NOMO-1 treated with dmso at 0.1 percent for 144 hours (cell line): ENCODE measurements around the gene BICC1.

Experiments used
- DNase-seq: peaks from one replicate; lab custom pipeline; 2025; ENCODE audit not compliant: unreplicated experiment; lab: John Stamatoyannopoulos, UW

The BICC1 gene

GRCh38 chr10:58817201-58817846, 304.7 kb downstream of the BICC1 start:
- DNase-seq, result no peak

- DNase-seq, result no peak
These were observed 306.2 kb downstream of the BICC1 start for GRCh38 chr10:58818900-58819299.

DNA sequence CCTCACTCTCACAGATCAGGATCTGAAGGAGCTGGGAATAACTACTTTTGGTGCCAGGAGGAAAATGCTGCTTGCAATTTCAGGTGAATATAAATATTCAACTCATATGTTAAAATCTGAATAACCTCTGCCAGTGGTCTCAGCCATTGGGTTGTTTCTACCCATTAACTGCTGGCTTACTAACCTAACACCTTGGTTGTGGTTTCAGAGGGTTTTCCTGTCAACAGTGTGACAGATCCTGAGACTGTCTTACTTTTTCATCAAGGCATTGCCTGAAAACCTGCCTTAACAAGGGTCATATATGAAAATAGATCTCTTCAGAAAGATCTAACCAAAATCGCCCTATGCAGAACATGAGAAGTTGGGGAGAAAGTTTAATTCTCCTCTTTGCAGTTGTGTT, 307.7 kb downstream of the BICC1 start:
- DNase-seq, result no peak

DNA sequence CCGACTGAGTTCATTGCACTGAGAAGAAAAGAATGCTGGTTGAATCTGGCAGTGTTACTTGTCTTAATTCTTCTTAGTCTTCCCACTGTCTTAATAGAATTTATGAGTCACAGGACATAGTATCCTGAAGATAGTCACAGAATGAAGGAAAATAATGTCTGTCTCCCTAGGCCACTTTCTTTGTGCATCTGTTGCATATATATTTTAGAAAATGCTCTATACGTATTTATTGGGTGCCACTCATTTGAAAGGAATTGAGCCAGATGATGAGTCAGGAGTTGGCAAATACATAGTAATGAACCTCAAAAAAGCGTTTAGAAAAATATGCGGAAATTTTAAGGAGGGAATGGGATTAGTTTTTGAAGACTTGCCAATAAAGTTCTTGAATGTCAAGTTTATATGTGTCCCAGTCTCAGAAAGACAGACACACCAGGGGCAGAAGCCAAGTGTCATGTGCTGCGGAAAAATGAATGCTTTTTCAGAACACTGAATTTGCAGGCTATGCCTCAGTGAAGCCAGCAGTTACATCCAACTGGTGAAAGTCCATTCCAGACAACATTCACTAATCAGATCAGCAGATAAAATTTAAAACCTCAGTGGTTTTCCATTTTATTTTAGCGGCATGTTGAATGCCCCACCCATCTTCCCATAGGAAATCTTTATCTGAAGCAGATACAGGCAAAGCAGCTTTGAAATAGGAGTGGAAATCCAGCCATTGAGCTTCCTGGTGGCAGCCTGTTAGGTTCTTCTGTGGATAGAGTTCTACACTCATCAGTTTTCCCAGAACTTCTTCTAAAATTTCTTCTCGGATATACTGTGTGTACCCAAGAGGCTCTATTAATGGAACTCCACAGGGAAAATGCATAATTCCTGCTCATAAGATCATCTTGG, 308.4 kb downstream of the BICC1 start:
- no peak for DNase-seq

DNA sequence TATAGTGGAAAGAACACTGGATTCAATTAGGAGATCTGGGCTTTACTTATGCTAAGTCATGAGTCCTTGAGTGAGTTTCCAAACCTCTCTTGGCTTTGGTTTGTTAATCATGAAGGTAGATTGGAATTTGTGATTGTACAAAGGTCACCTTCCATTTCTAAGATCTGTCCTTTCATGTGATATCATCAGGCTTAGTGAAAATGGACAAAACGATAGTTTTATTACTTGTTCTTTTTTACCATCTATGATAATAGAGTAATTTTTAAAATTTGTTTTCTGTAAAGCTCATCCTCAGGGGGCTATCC, 309.0 kb downstream of the BICC1 start:
- no peak for DNase-seq

GRCh38 chr10:58823983-58824382, 311.3 kb downstream of the BICC1 start:
- DNase-seq, result no peak

GRCh38 chr10:58824396-58824795, 311.7 kb downstream of the BICC1 start:
- no peak for DNase-seq

DNA sequence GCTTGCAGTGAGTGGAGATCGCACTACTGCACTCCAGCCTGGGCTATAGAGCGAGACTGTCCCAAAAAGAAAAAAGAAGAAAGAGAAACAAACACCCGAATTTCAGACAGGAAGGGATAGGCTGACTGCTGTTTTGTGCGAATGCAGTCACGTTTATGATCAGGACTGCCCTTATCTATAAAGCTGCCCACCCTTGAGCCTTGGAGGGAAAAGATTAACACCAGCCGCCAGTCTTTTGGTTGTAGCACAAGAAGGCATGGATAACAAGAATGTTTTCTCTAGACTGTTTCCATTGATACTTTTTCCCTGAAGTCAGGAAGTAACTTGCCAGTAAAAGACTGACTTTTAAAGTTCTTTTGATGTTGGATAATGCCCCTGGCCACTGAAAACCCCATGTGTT, 314.0 kb downstream of the BICC1 start:
- no peak for DNase-seq

GRCh38 chr10:58827381-58827780, 314.7 kb downstream of the BICC1 start:
- no peak for DNase-seq

- DNase-seq, result no peak
These were observed 317.2 kb downstream of the BICC1 start for GRCh38 chr10:58829839-58830238.

- DNase-seq, result no peak
These were observed 318.0 kb downstream of the BICC1 start for GRCh38 chr10:58830697-58831096.

DNA sequence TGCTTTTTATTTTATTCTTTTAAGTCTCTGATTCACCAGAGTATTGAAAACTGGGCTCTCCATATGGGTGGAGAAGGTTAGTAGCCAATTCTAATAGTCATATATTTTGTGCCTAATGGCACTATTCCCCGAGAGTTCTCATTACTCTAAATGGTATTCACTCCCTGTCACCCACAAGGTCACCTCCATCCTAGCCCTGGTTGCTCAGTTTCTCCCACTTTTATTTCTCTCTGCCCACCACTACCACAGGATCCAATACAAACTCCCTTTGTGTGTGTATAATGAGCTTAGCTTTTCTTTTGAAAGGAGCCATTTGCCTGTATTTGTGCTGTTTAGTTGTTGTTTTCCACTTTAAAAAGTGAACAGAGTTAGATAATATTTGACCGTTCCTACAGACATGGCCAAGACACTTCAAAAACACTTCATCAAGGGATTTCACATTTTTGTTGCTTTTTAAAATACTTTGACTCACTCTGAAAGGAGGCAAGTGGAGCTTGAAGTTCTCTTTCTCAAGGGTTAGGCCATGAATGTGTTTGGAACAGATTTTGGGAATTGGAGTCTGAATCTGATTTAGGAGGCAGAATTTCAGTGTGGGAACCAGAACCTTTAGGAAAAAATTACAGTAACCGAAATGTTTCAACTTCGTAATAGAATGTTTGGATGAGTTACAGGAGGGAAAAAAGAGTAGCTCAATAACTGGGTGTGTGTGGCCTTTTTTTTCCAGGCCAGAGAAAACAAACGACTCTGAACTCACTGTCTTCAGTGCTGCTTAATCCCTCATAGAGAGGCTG, 321.3 kb downstream of the BICC1 start:
- DNase-seq, result no peak

DNA sequence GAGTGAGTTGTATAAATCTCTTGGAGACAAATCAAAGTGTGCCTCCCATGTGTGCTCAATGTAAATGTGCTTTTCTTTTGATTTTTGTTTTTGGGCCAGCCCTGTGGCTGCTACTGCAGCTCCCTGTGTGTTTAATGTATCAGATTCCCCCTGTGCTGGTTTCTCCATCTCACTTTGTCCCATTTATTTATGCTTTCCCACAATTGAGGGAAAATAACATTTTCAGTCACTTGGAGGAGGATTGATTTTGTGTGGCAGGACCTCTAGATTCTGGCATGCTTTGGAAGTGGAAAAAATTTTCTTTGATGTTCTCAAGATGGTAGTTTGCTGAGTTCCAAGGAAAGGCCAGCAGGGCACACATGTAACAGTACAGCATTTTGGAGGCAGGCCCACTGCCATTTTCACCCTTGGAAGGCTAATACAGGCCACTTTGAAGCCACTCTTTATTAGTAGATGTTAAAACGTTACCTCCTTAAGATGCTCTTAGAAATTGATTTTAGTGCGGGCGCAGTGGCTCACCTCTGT, 323.6 kb downstream of the BICC1 start:
- no peak for DNase-seq

- no peak for DNase-seq
These were observed 324.4 kb downstream of the BICC1 start for GRCh38 chr10:58836991-58837575.

DNA sequence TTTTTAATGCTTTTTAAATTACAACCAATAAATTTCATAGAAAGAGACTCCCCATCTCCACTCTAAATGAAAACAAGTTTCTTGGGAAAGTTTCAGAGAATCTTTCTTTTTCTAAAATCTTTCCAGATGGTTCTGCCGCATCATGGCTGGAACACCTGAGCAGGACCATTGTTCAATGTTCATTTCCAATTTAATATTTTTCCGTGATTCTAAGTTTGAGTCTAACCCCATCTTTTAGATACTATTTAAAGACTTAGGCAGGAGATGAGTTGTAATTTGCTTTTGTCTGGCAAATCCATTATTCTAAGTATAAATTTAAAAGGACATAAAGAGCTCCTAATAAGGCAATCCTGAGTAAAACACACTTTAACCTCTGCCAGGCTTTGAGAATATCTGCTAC, 325.2 kb downstream of the BICC1 start:
- no peak for DNase-seq

GRCh38 chr10:58838561-58839208, 326.0 kb downstream of the BICC1 start:
- no peak for DNase-seq

DNA sequence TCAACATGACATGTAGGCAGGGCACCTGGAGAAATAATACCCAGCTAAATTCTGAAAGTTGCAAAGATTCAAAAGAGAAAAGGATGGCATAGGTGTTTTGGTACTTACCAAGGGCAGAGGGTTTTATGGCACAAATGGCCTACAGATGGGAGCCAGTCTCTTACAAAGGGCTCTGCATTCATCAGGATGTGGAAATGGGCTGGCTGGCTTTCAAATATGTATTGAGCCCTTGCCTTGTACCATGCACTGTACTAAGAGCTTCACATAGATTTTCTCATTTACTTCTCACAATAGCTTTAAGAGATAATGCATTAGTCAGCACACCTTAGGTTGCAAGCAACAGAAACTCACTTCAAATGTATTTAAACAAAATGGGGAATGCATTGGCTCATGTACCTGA, 327.1 kb downstream of the BICC1 start:
- no peak for DNase-seq

DNA sequence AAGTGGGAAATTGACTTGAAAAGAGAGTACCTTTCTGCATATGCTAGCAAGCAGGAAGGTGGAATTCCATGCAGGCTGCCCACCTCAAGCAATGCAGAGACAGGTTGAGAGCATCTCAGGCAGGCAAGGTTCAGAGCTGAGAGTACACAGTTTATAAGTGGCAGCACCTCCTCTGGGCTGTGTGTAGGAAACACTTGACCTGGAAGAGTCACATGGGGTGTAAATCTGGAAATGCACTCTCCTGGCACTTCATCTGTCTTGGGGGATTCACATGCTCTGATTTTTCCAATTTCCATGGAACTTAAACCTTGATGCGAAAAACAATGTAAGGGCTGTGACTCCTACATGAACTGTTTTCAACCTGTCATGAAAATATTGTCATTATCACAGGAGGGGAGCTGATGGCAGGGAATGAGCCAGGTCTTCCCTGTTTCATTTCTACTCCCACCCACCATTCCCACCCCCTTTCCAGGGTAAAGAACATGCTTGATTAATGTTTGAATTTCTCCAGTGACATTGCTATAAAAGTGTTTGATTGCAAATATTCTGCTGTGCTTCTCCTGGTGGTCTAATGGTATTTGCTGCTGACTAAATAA, 328.3 kb downstream of the BICC1 start:
- no peak for DNase-seq

GRCh38 chr10:58842860-58843376, 330.2 kb downstream of the BICC1 start:
- no peak for DNase-seq

DNA sequence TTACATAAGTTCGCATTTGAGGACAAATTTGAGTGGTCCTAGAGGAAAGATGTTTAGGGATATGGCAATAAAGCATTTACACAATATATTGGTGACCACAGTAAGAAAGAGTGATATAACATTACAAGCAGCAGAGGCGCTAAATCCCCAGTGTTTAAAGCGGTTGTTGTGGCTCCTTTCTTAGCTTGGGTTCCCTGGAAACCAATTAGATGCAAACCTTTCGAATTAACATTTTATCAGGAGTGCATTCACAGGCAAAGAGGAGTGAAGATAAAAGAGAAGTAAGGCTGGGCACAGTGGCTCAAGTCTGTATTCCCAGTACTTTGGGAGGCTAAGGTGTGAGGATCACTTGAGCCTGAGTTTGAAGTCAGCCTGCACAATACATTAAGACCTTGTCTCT, 331.1 kb downstream of the BICC1 start:
- no peak for DNase-seq
